SH-SY5Y (cell line): Measurements from ENCODE around the gene ITPA.

Experiments
- GATA2 ChIP-seq: IDR thresholded peaks from 2 replicates; pipeline ENCODE4 v1.6.1; 2011; ENCODE audit warnings: mild to moderate bottlenecking, low read depth, low read length
- GATA3 ChIP-seq: IDR thresholded peaks from 2 replicates; pipeline ENCODE4 v1.6.1; 2011; ENCODE audit warnings: low read depth, mild to moderate bottlenecking, low read length, moderate library complexity

ITPA gene

DNA sequence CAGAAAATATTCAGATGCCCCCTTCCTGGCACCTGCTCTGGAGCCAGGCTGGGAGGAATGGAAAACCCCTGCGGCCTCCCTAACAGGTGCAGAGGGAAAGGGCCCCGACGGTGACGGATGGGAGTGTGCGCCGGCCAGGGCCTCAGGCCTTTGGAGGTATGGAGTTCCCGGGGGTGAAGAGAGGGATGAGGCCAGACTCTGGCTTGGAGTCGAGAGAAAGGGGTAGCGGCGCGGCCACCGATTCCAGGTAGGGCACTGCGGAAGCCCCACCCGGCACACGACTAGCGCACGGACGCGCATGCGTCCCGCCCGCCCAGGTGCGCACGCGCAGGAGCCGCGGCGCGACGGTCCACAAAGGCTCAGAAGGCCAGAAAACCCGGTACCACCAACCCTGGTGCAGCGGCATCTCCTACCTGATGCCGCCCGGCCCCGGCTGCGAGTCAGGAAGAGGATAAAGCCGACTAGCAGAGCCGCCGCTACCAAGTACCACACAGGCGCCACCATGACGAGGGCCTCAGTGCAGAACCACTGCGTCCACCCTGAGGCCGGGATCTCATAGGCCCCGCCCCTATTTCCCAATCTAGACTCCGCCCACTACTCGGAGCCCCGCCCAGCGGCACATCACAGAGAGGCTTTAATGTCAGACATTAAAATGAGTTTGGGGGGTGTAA is 5.0 kb upstream of the ITPA start, which contains the start of gene DDRGK1:
TSS of gene DDRGK1 (minus strand) at position 559 of the 671 bp plus-strand sequence. CDS start at position 504, 55 bp downstream.
- TF ChIP-seq GATA2 (no peak), GATA3 (no peak)

DNA sequence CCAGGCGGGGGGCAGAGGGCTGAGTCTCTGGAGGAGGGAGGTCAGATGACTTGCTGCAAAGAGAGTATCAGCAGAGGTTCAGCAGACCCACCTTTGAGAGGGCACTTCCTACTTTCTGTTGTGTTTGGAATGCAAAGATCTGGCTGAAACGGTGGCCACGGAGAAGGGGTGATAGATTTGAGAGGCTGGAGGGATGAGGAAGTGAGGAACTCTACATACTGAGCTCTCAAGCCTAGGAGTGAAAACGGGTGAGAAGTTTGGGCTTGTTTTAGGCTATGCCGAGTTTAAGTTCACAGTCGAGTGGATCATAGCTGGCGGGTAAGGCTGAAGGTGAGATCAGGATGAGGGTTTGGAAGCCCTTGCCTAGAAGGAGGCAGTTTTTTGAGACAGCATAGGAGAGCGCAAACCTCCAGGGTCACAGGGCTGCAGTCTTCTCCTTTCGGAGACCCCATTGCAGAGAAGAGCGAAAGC is 477 bp upstream of the ITPA start:
- TF ChIP-seq GATA2 = no peak
- no peak for TF ChIP-seq GATA3

DNA sequence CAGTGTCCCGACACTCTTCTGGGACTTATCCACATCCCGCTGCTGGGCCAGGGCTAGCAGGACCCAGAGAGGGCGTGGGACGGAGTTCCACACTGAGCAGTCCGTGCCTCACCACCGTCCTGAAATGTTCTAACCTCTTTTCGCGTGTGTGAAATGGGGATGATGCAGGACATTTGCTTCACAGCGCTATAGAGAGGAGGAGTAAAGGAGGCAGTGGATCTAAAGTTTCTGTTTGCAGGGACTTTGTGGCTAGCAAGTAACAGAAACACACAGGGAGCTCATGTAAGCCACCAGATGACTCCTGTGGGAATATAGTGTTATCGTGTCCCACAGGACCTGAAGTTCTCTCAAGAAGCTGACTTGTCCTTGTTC is 634 bp downstream of the ITPA start:
- TF ChIP-seq GATA3 (no peak), GATA2 (no peak)

DNA sequence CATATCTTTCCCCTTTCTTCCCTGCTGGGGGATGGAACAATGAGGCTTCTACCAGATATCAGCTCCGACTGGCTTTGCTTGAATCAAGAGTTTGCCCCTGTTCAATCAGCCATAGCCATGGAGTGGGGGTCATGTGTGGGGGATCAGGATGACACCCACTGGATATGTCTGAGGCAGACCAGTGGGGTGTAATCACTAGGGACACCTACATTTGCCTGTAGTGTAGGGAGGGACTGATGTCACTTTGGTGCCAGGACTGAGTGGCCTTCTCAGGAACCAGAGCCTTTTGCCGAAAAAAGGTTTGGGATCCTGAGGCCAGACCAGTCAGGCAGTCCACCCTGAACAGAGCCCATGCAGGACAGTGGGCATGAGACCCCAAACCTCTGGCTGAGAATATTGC is 1.0 kb downstream of the ITPA start:
- TF ChIP-seq GATA3 = no peak
- no peak for TF ChIP-seq GATA2

DNA sequence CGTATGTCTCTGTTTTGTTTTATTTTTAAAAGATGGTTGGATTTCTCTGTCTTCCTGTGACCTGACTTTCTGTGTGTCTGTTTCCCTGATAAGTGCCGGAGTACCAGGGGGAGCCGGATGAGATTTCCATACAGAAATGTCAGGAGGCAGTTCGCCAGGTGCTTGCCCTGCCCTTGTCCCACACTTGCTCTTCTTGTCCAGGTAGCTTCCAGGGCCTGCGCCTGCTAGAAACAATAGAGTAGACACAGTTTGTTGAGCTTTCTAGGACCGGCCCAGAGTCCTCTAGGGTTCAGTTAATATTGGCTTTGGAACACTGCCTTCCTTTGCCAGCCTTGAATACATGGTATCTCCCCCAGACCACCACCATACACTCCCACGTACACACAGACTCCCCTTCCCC is 3.9 kb downstream of the ITPA start:
- TF ChIP-seq GATA2 = no peak
- no peak for TF ChIP-seq GATA3

DNA sequence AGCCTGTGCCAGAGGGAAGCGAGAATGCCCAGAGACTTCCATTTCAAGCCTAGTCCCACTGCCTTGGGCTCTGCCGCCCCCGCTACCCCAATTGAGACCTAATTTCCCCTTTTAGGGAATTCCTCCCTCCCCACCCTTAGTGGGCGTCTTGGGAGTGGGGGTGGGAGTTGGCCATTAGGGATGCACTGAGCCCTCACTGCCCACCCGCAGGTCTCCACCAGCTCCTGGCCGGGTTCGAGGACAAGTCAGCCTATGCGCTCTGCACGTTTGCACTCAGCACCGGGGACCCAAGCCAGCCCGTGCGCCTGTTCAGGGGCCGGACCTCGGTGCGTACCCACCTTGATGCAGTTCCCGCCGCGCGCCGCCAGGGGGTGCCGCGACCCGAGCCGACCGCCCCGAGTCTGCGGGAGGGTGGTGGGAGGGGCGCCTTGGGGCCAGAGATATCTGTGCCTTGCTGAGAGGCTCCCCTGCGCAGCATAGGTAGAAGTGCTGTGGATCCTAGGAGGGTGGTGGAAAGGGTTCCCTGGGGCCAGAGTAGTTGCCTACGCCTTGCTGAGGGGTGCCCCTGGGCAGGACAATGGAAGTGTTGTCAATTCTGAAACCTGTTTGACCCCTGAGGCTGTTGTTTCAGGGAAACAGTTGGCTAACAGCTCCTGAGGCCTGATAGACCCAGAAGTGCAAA is 9.2 kb downstream of the ITPA start:
- TF ChIP-seq GATA3 (no peak), GATA2 (no peak)

- TF ChIP-seq GATA3 (no peak), GATA2 (no peak)
These were observed 12.3 kb downstream of the ITPA start for GRCh38 chr20:3221398-3222226.

DNA sequence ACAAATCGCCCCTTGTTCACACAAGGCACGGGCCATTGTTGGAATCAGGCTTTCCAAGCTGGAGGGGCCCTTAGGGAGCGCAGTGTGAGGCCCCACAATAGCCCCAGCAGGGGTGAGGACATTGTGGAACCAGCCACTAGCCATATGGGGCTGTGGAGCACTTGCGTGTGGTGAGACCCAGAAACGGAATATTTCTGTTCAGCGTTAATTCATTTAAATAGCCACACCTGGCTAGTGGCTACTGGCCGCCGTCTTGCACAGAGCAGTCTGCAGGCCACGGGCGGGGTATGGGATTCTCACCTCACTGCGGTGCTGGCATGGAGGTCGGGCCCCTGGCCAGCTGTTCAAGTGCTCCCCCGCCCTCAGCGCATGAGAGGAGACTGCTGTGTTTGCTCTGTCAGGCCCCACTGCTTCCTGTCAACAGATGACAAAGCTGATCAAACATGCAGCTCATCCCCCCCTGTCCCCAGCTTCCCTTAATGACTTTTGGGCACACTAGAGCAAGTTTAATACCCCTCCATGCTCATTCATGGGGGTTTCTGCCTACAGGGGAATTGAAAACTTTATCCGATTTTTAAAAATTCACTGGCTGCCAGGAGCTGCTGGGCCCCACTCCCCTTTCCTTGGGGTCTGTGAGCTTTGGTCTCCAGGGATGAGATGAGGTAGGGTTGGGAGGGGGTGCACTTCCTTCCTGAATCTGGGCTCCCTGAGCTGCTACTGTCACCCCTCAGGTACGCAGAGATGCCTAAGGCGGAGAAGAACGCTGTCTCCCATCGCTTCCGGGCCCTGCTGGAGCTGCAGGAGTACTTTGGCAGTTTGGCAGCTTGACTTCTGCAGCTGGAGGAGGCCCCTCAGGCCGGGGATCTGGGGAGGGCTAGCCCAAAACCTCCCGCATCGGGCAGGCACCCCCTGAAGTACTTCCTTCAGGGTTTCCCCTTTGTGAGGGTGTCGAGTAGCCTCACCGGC is 13.6 kb downstream of the ITPA start:
- TF ChIP-seq GATA3 (no peak), GATA2 (no peak)

DNA sequence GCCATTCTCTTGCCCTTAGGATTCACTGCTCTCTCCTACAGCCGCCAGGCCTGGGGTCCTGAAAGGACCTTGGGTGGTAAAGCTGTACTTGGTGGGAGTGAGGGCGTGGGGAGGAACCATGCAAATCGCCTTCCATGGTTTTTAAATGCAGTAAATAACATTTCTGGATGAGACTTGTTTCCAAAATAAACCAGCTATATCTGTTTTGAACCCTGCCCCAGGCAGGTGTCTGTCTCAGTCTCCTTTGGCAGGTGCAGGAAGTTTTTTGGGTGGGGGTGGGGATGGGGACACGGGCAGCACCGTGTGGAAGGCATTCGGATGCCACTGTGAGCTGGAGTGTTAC is 14.3 kb downstream of the ITPA start:
- no peak for TF ChIP-seq GATA3
- no peak for TF ChIP-seq GATA2

- TF ChIP-seq GATA3 (no peak), GATA2 (no peak)
These were observed 14.8 kb downstream of the ITPA start for GRCh38 chr20:3223994-3224680.

DNA sequence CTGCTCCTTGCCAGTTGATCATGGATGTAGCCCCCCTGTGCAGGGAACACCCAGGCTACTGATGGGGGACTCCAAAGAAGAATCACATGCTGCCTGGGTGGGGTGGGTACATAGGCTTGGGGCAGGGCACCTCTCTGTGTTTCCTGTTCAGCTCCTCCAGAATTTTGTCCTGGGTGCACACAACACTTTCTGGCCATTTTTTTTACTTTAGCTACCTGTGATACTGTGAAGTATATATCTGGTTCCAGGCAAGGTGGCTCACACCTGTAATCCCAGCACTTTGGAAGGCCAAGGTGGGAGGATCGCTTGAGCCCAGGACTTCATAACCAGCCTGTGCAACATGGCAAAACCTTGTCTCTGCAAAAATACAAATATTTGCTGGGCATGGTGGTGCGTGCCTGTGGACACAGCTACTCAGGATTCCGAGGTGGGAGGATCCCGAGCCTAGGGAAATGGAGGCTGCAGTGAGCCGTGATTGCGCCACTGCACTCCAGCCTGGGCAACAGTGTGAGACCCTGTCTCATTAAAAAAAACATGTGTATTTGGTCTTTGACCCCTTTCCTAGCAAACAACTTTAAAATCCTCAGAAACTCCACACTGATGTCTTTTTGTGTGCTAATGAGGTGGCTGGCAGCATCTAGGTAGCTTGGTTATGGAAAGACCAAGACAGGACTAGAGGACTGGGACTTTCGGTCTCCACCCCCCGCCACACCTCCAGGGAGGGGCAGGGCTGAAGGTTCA is 15.6 kb downstream of the ITPA start:
- TF ChIP-seq GATA3 (no peak), GATA2 (no peak)

DNA sequence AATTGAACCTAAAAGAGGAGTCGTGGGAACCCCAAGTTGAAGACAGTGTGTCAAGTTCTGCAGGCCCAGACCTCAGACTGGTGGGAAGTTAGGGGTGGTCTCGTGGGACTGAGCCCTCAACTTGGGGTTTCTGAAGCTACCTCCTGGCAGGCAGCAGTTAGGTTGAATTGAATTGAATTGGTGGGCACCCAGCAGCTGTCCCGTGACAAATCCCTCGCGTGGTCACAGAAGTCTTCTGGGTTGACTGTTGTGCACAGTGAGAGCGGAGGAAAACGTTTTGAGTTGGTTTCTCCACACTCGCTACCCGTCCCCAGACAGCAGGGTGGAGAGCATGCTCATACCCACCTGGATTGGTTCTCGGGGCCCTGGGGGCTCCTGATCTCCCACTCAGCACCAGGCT is 16.8 kb downstream of the ITPA start:
- TF ChIP-seq GATA2 (no peak), GATA3 (no peak)
